ENCODE results near the gene RNF13. TPM values are rescaled to one million over a fixed set of nuclear protein-coding genes. Genes with fewer than 3 reads are reported as not detected.

Gene RNF13
- total and polyA plus RNA-seq, 2 donors (not counting 3 experiments of a cell fraction or from before 2014, with no cell fraction given) = 16.4 to 27.1 TPM

DNA sequence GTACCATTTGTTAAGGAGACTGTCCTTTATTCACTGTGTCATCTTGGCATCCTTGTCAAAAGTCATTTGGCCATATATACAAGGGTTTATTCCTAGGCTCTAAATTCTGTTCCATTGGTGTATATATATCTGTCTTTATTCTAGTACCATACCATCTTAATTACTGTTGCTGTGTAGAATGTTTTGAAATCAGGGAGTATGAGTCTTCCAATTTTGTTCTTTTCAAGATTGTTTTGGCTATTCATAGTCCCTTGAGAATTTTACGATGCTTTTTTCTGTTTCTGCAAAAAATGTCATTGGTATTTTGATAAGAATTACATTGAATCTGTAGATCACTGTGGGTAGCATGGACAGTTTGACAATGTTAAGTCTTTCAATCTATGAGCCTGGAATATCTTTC lies 128.9 kb downstream of the RNF13 start:
- no peaks in the 10 kb centered on the region for H3K27me3 ChIP-seq (ENCODE audit: control insufficient read depth in 2 of 2, insufficient read depth in 2 of 2, low read length in 2 of 2)
- FAIRE-seq = no peak

More for the DNA sequence above, 128.9 kb downstream of the RNF13 start:
- H3K9ac ChIP-seq (replicated peaks; ENCODE audit: extremely low read depth, insufficient read depth, low read length) = no peak overlapping the region
- H3K4me1 ChIP-seq (ENCODE audit: control insufficient read depth, extremely low read depth, insufficient read depth, low read length) = peaks cover 2% of the 10 kb centered on the region
- DNase-seq (ENCODE audit: low read depth, low spot score) = no peak
- ChIA-PET CTCF (no interaction called here), POLR2A (no interaction called here)
- H3K4me3 ChIP-seq (replicated peaks in 1 of 3; ENCODE audit: insufficient read depth in 1 of 3, low read depth in 1 of 3, low read length in 3 of 3) = no peak overlapping the region
- intact Hi-C loops (cut with micrococcal nuclease) = no loop called here
- no peaks in the 10 kb centered on the region for H3K9me3 ChIP-seq (replicated peaks; ENCODE audit: control insufficient read depth, insufficient read depth, low read length)
- H3K4me2 ChIP-seq (ENCODE audit: insufficient read depth, low read length) = no peak overlapping the region
- no peak for TF ChIP-seq POLR2A (IDR thresholded peaks at IDR 0.05; ENCODE audit: low read depth, low read length)
- no peak for TF ChIP-seq GATA2 (IDR thresholded peaks at IDR 0.05; ENCODE audit: insufficient read depth, insufficient read length, low read depth, low read length)
- no peak for TF ChIP-seq POLR2AphosphoS5 (IDR thresholded peaks at IDR 0.05; ENCODE audit: insufficient read depth, low read depth, low read length)
- TF ChIP-seq, protein P1, sequence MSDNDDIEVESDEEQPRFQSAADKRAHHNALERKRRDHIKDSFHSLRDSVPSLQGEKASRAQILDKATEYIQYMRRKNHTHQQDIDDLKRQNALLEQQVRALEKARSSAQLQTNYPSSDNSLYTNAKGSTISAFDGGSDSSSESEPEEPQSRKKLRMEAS (IDR thresholded peaks at IDR 0.05; ENCODE audit: insufficient read depth, insufficient read length) = no peak
- TF ChIP-seq MYC (IDR thresholded peaks at IDR 0.05; ENCODE audit: low read depth, low read length) = no peak
- TF ChIP-seq FOS (IDR thresholded peaks at IDR 0.05; ENCODE audit: borderline replicate concordance, insufficient read depth, low read length) = no peak
- TF ChIP-seq, protein P2, sequence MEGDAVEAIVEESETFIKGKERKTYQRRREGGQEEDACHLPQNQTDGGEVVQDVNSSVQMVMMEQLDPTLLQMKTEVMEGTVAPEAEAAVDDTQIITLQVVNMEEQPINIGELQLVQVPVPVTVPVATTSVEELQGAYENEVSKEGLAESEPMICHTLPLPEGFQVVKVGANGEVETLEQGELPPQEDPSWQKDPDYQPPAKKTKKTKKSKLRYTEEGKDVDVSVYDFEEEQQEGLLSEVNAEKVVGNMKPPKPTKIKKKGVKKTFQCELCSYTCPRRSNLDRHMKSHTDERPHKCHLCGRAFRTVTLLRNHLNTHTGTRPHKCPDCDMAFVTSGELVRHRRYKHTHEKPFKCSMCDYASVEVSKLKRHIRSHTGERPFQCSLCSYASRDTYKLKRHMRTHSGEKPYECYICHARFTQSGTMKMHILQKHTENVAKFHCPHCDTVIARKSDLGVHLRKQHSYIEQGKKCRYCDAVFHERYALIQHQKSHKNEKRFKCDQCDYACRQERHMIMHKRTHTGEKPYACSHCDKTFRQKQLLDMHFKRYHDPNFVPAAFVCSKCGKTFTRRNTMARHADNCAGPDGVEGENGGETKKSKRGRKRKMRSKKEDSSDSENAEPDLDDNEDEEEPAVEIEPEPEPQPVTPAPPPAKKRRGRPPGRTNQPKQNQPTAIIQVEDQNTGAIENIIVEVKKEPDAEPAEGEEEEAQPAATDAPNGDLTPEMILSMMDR (IDR thresholded peaks at IDR 0.05; ENCODE audit: extremely low read depth in 1 of 2, insufficient read depth in 1 of 2, low read depth in 1 of 2, low read length in 2 of 2) = no peak
- TF ChIP-seq EZH2 (IDR thresholded peaks at IDR 0.05; ENCODE audit: borderline replicate concordance, low read depth, low read length, severe bottlenecking) = no peak
- no peak for TF ChIP-seq JUN (IDR thresholded peaks at IDR 0.05; ENCODE audit: borderline replicate concordance, insufficient read depth, insufficient read length, low read depth)
- no peak overlapping the region for H2AFZ ChIP-seq (ENCODE audit: low read depth, low read length)
- H3K27ac ChIP-seq (ENCODE audit: insufficient read depth, low read depth, low read length) = no peak overlapping the region
- no peaks in the 10 kb centered on the region for H3K79me2 ChIP-seq (ENCODE audit: control insufficient read depth, insufficient read depth, low read length)
- no peaks in the 10 kb centered on the region for H4K20me1 ChIP-seq (replicated peaks; ENCODE audit: control insufficient read depth, extremely low read depth, insufficient read depth, low read length)
- no TSS peak for BruUV-seq (replicated peaks)
- no peaks in the 10 kb centered on the region for H3K9me1 ChIP-seq (replicated peaks; ENCODE audit: control insufficient read depth, extremely low read depth, insufficient read depth, low read length)
- dilution Hi-C loops (cut with MboI; ENCODE audit: extremely low pct_ligation_motif_present, low sequenced_read_pairs) = no loop called here
- H3K36me3 ChIP-seq (ENCODE audit: control insufficient read depth in 2 of 2, extremely low read depth in 1 of 2, insufficient read depth in 2 of 2, low read length in 2 of 2) = no peaks in the 10 kb centered on the region

All from endothelial cell of umbilical vein (primary cell).